ENCODE data around the gene XXYLT1.

Gene XXYLT1

GRCh38 chr3:195125646-195126045, 145.3 kb downstream of the XXYLT1 start:
- Histone ChIP-seq H3K4me1 (ENCODE audit: control insufficient read depth in 1 of 2, insufficient read depth in 2 of 2, low read length in 2 of 2) (no peaks in the 10 kb centered on the region), H3K36me3 (ENCODE audit: control insufficient read depth in 1 of 2, insufficient read depth in 2 of 2, low read length in 2 of 2) (no peaks in the 10 kb centered on the region), H3K4me3 (ENCODE audit: low read depth in 1 of 2, low read length in 2 of 2) (no peak overlapping the region), H3K27me3 (ENCODE audit: low read depth, low read length) (no peaks in the 10 kb centered on the region), H3K27ac (ENCODE audit: low read length) (no peak overlapping the region), H3K9me3 (ENCODE audit: control insufficient read depth in 1 of 2, low read length in 2 of 2) (no peaks in the 10 kb centered on the region)

- no peaks in the 10 kb centered on the region for H3K4me1 ChIP-seq (ENCODE audit: control insufficient read depth in 1 of 2, insufficient read depth in 2 of 2, low read length in 2 of 2)
- no peaks in the 10 kb centered on the region for H3K36me3 ChIP-seq (ENCODE audit: control insufficient read depth in 1 of 2, insufficient read depth in 2 of 2, low read length in 2 of 2)
- no peak overlapping the region for H3K4me3 ChIP-seq (ENCODE audit: low read depth in 1 of 2, low read length in 2 of 2)
- H3K27me3 ChIP-seq (ENCODE audit: low read depth, low read length): no peaks in the 10 kb centered on the region
- no peak overlapping the region for H3K27ac ChIP-seq (ENCODE audit: low read length)
- H3K9me3 ChIP-seq (ENCODE audit: control insufficient read depth in 1 of 2, low read length in 2 of 2): no peaks in the 10 kb centered on the region
Observed at GRCh38 chr3:195124378-195124992, 146.5 kb downstream of the XXYLT1 start.

GRCh38 chr3:195123281-195123691, 147.7 kb downstream of the XXYLT1 start:
- H3K4me3 ChIP-seq (ENCODE audit: low read depth in 1 of 2, low read length in 2 of 2): no peak overlapping the region
- H3K9me3 ChIP-seq (ENCODE audit: control insufficient read depth in 1 of 2, low read length in 2 of 2): no peaks in the 10 kb centered on the region
- H3K36me3 ChIP-seq (ENCODE audit: control insufficient read depth in 1 of 2, insufficient read depth in 2 of 2, low read length in 2 of 2): no peaks in the 10 kb centered on the region
- H3K4me1 ChIP-seq (ENCODE audit: control insufficient read depth in 1 of 2, insufficient read depth in 2 of 2, low read length in 2 of 2): no peaks in the 10 kb centered on the region
- no peak overlapping the region for H3K27ac ChIP-seq (ENCODE audit: low read length)
- H3K27me3 ChIP-seq (ENCODE audit: low read depth, low read length): no peaks in the 10 kb centered on the region

- Histone ChIP-seq H3K27me3 (ENCODE audit: low read depth, low read length) (no peaks in the 10 kb centered on the region), H3K27ac (ENCODE audit: low read length) (no peak overlapping the region), H3K4me1 (ENCODE audit: control insufficient read depth in 1 of 2, insufficient read depth in 2 of 2, low read length in 2 of 2) (no peaks in the 10 kb centered on the region), H3K4me3 (ENCODE audit: low read depth in 1 of 2, low read length in 2 of 2) (no peak overlapping the region), H3K36me3 (ENCODE audit: control insufficient read depth in 1 of 2, insufficient read depth in 2 of 2, low read length in 2 of 2) (no peaks in the 10 kb centered on the region), H3K9me3 (ENCODE audit: control insufficient read depth in 1 of 2, low read length in 2 of 2) (no peaks in the 10 kb centered on the region)
Observed at GRCh38 chr3:195122261-195122660, 148.7 kb downstream of the XXYLT1 start.

- Histone ChIP-seq H3K4me3 (ENCODE audit: low read depth in 1 of 2, low read length in 2 of 2) (no peak overlapping the region), H3K4me1 (ENCODE audit: control insufficient read depth in 1 of 2, insufficient read depth in 2 of 2, low read length in 2 of 2) (no peaks in the 10 kb centered on the region)
Observed at GRCh38 chr3:195120267-195120601, 150.7 kb downstream of the XXYLT1 start.

GRCh38 chr3:195119461-195120266, 151.3 kb downstream of the XXYLT1 start:
- Histone ChIP-seq H3K9me3 (ENCODE audit: control insufficient read depth in 1 of 2, low read length in 2 of 2) (no peaks in the 10 kb centered on the region), H3K27me3 (ENCODE audit: low read depth, low read length) (no peaks in the 10 kb centered on the region), H3K4me3 (ENCODE audit: low read depth in 1 of 2, low read length in 2 of 2) (no peak overlapping the region), H3K4me1 (ENCODE audit: control insufficient read depth in 1 of 2, insufficient read depth in 2 of 2, low read length in 2 of 2) (no peaks in the 10 kb centered on the region), H3K36me3 (ENCODE audit: control insufficient read depth in 1 of 2, insufficient read depth in 2 of 2, low read length in 2 of 2) (no peaks in the 10 kb centered on the region), H3K27ac (ENCODE audit: low read length) (no peak overlapping the region)

More at GRCh38 chr3:195120267-195120601, 150.7 kb downstream of the XXYLT1 start:
- Histone ChIP-seq H3K36me3 (ENCODE audit: control insufficient read depth in 1 of 2, insufficient read depth in 2 of 2, low read length in 2 of 2) (no peaks in the 10 kb centered on the region), H3K27me3 (ENCODE audit: low read depth, low read length) (no peaks in the 10 kb centered on the region), H3K27ac (ENCODE audit: low read length) (no peak overlapping the region), H3K9me3 (ENCODE audit: control insufficient read depth in 1 of 2, low read length in 2 of 2) (no peaks in the 10 kb centered on the region)

- no peak overlapping the region for H3K4me3 ChIP-seq (ENCODE audit: low read depth in 1 of 2, low read length in 2 of 2)
- no peaks in the 10 kb centered on the region for H3K4me1 ChIP-seq (ENCODE audit: control insufficient read depth in 1 of 2, insufficient read depth in 2 of 2, low read length in 2 of 2)
- H3K9me3 ChIP-seq (ENCODE audit: control insufficient read depth in 1 of 2, low read length in 2 of 2): no peaks in the 10 kb centered on the region
- H3K36me3 ChIP-seq (ENCODE audit: control insufficient read depth in 1 of 2, insufficient read depth in 2 of 2, low read length in 2 of 2): no peaks in the 10 kb centered on the region
- H3K27ac ChIP-seq (ENCODE audit: low read length): no peak overlapping the region
- H3K27me3 ChIP-seq (ENCODE audit: low read depth, low read length): no peaks in the 10 kb centered on the region
Observed at GRCh38 chr3:195118671-195119070, 152.3 kb downstream of the XXYLT1 start.

- Histone ChIP-seq H3K27ac (ENCODE audit: low read length) (no peak overlapping the region), H3K4me3 (ENCODE audit: low read depth in 1 of 2, low read length in 2 of 2) (no peak overlapping the region), H3K27me3 (ENCODE audit: low read depth, low read length) (no peaks in the 10 kb centered on the region), H3K9me3 (ENCODE audit: control insufficient read depth in 1 of 2, low read length in 2 of 2) (no peaks in the 10 kb centered on the region), H3K4me1 (ENCODE audit: control insufficient read depth in 1 of 2, insufficient read depth in 2 of 2, low read length in 2 of 2) (no peaks in the 10 kb centered on the region), H3K36me3 (ENCODE audit: control insufficient read depth in 1 of 2, insufficient read depth in 2 of 2, low read length in 2 of 2) (no peaks in the 10 kb centered on the region)
Observed at GRCh38 chr3:195117978-195118581, 152.9 kb downstream of the XXYLT1 start.

GRCh38 chr3:195116407-195117185, 154.4 kb downstream of the XXYLT1 start:
- no peaks in the 10 kb centered on the region for H3K36me3 ChIP-seq (ENCODE audit: control insufficient read depth in 1 of 2, insufficient read depth in 2 of 2, low read length in 2 of 2)
- H3K9me3 ChIP-seq (ENCODE audit: control insufficient read depth in 1 of 2, low read length in 2 of 2): no peaks in the 10 kb centered on the region
- H3K27me3 ChIP-seq (ENCODE audit: low read depth, low read length): no peaks in the 10 kb centered on the region
- H3K4me1 ChIP-seq (ENCODE audit: control insufficient read depth in 1 of 2, insufficient read depth in 2 of 2, low read length in 2 of 2): no peaks in the 10 kb centered on the region
- H3K27ac ChIP-seq (ENCODE audit: low read length): no peak overlapping the region
- no peak overlapping the region for H3K4me3 ChIP-seq (ENCODE audit: low read depth in 1 of 2, low read length in 2 of 2)

GRCh38 chr3:195115600-195116406, 155.2 kb downstream of the XXYLT1 start:
- H3K36me3 ChIP-seq (ENCODE audit: control insufficient read depth in 1 of 2, insufficient read depth in 2 of 2, low read length in 2 of 2): no peaks in the 10 kb centered on the region
- no peaks in the 10 kb centered on the region for H3K4me1 ChIP-seq (ENCODE audit: control insufficient read depth in 1 of 2, insufficient read depth in 2 of 2, low read length in 2 of 2)
- no peak overlapping the region for H3K27ac ChIP-seq (ENCODE audit: low read length)

More at GRCh38 chr3:195115600-195116406, 155.2 kb downstream of the XXYLT1 start:
- no peaks in the 10 kb centered on the region for H3K9me3 ChIP-seq (ENCODE audit: control insufficient read depth in 1 of 2, low read length in 2 of 2)
- no peak overlapping the region for H3K4me3 ChIP-seq (ENCODE audit: low read depth in 1 of 2, low read length in 2 of 2)
- H3K27me3 ChIP-seq (ENCODE audit: low read depth, low read length): no peaks in the 10 kb centered on the region

Data from muscle layer of duodenum (tissue), 2 donors.